ENCODE data around the gene BAD. TPM values are rescaled to one million over a fixed set of nuclear protein-coding genes. Genes with fewer than 3 reads are reported as not detected.

BAD gene
- polyA plus RNA-seq, 2 of the 4 experiments (the other 2 are of a cell fraction), result 33.7 to 68.4 TPM

DNA sequence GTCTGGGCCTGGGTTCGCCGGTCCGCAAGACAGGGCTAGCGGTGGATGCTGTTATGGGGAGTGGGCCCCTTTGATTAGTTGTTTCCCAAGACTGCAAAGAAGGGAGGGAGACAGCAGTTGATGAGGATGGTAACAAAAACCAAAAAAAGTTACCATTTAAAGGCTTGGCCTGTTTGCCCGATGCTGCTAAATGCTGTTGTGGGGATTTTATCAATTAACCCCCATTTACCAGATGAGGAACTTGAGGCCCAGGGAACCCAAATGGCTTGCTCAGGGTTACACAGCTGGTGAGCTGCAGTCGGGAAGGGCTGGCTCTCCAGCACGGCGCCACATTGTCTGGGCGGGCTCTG, 61.8 kb downstream of the BAD start:
- CTCF ChIA-PET, result interaction anchor here (1.0 to 19.9 kb wide), 5 partner anchors 19 to 181 kb away, joined by 3 to 254 read pairs (median 5); partner anchors contain the start of genes FERMT3 and STIP1
- no peak for ATAC-seq
- POLR2A ChIA-PET, result no interaction called here

DNA sequence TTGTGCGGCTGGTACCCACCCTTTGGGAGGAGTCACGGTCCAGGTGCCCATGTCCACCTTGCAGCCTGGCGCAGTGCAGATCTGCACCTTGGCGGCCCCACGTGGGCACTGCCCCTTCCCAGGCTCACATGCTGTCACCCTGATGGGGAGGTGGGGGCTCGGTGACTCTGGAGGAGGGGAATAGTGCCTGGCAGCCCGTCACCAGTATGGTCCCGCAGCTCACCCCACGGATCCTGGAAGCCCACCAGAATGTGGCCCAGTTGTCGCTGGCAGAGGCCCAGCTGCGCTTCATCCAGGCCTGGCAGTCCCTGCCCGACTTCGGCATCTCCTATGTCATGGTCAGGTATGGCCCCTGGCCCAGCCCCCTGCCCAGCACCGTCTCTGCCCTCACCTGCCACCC, 63.7 kb downstream of the BAD start:
- TF ChIP-seq TFCP2L1 (CRISPR knock-in tag; IDR thresholded peaks at IDR 0.05) (no peak), FOSB (CRISPR knock-in tag; IDR thresholded peaks at IDR 0.05) (no peak), RNF2 (IDR thresholded peaks at IDR 0.05; ENCODE audit: borderline replicate concordance, low read depth) (no peak), RAD21 (conservative IDR thresholded peaks at IDR 0.05 in 1 of 2, IDR thresholded peaks at IDR 0.05 in 1 of 2) (no peak), FOXS1 (CRISPR knock-in tag; IDR thresholded peaks at IDR 0.05) (no peak), JUNB (IDR thresholded peaks at IDR 0.05) (no peak), CHD2 (IDR thresholded peaks at IDR 0.05; ENCODE audit: low read length, partially characterized antibody) (no peak)
- TF ChIP-seq, protein P1, sequence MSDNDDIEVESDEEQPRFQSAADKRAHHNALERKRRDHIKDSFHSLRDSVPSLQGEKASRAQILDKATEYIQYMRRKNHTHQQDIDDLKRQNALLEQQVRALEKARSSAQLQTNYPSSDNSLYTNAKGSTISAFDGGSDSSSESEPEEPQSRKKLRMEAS (IDR thresholded peaks at IDR 0.05), result no peak
- 94% methylated on average over 8 of the region's 14 CpGs for WGBS (ENCODE audit: missing lambda C conversion rate)
- Histone ChIP-seq H3K4me3 (no peak overlapping the region), H3K27ac (no peak overlapping the region), H3K9me3 (no peaks in the 10 kb centered on the region), H3K4me2 (no peak overlapping the region), H3K4me1 (peaks cover 14% of the 10 kb centered on the region; the same call in 2 of the 3 replicates)
- ATAC-seq (no peak), FAIRE-seq (no peak), DNase-seq (ENCODE audit: low read depth in 1 of 2, low spot score in 1 of 2) (no peak)
- ChIA-PET POLR2A (interaction anchor here (1.1 to 1.5 kb wide), 2 partner anchors 10 to 20 kb away, joined by 3 to 5 read pairs; partner anchors contain the start of gene FKBP2), CTCF (interaction anchor here (1.0 to 19.9 kb wide), 3 partner anchors 18 to 84 kb away, joined by 3 to 254 read pairs (median 6); partner anchors contain the start of gene FERMT3)

More for the DNA sequence above, 61.8 kb downstream of the BAD start:
- WGBS (ENCODE audit: missing lambda C conversion rate), result 88% methylated on average over 9 of the region's 9 CpGs
- DNase-seq (ENCODE audit: low read depth in 1 of 2, low spot score in 1 of 2) (no peak), FAIRE-seq (no peak)
- peaks cover 25% of the 10 kb centered on the region for H3K4me1 ChIP-seq
- H3K4me2 ChIP-seq, result no peak overlapping the region
- TF ChIP-seq MYC (IDR thresholded peaks at IDR 0.05; ENCODE audit: borderline replicate concordance, low read length), result no peak
- TF ChIP-seq, protein P2, sequence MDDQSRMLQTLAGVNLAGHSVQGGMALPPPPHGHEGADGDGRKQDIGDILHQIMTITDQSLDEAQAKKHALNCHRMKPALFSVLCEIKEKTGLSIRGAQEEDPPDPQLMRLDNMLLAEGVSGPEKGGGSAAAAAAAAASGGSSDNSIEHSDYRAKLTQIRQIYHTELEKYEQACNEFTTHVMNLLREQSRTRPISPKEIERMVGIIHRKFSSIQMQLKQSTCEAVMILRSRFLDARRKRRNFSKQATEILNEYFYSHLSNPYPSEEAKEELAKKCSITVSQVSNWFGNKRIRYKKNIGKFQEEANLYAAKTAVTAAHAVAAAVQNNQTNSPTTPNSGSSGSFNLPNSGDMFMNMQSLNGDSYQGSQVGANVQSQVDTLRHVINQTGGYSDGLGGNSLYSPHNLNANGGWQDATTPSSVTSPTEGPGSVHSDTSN (IDR thresholded peaks at IDR 0.05), result no peak
- TF ChIP-seq FOXS1 (CRISPR knock-in tag; IDR thresholded peaks at IDR 0.05), result no peak
- TF ChIP-seq RNF2 (IDR thresholded peaks at IDR 0.05; ENCODE audit: borderline replicate concordance, low read depth), result no peak
- TF ChIP-seq, protein P3, sequence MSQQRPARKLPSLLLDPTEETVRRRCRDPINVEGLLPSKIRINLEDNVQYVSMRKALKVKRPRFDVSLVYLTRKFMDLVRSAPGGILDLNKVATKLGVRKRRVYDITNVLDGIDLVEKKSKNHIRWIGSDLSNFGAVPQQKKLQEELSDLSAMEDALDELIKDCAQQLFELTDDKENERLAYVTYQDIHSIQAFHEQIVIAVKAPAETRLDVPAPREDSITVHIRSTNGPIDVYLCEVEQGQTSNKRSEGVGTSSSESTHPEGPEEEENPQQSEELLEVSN (IDR thresholded peaks at IDR 0.05; ENCODE audit: borderline replicate concordance, low read depth), result no peak
- no peak for TF ChIP-seq RFX5 (IDR thresholded peaks at IDR 0.05)
- TF ChIP-seq GATA3 (IDR thresholded peaks at IDR 0.05; ENCODE audit: borderline replicate concordance), result no peak
- TF ChIP-seq, protein P4, sequence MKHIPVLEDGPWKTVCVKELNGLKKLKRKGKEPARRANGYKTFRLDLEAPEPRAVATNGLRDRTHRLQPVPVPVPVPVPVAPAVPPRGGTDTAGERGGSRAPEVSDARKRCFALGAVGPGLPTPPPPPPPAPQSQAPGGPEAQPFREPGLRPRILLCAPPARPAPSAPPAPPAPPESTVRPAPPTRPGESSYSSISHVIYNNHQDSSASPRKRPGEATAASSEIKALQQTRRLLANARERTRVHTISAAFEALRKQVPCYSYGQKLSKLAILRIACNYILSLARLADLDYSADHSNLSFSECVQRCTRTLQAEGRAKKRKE (CRISPR knock-in tag; IDR thresholded peaks at IDR 0.05; ENCODE audit: low read depth), result no peak
- TF ChIP-seq BHLHE40 (IDR thresholded peaks at IDR 0.05; ENCODE audit: low read depth, low read length), result no peak
- no peak for TF ChIP-seq TP53 (CRISPR knock-in tag; IDR thresholded peaks at IDR 0.05)
- TF ChIP-seq ZNF302 (CRISPR knock-in tag; IDR thresholded peaks at IDR 0.05), result no peak
- TF ChIP-seq ZC3H11A (IDR thresholded peaks at IDR 0.05), result no peak
- no peak for TF ChIP-seq POLR2AphosphoS2 (conservative IDR thresholded peaks at IDR 0.05; ENCODE audit: low read length)
- TF ChIP-seq, protein P5, sequence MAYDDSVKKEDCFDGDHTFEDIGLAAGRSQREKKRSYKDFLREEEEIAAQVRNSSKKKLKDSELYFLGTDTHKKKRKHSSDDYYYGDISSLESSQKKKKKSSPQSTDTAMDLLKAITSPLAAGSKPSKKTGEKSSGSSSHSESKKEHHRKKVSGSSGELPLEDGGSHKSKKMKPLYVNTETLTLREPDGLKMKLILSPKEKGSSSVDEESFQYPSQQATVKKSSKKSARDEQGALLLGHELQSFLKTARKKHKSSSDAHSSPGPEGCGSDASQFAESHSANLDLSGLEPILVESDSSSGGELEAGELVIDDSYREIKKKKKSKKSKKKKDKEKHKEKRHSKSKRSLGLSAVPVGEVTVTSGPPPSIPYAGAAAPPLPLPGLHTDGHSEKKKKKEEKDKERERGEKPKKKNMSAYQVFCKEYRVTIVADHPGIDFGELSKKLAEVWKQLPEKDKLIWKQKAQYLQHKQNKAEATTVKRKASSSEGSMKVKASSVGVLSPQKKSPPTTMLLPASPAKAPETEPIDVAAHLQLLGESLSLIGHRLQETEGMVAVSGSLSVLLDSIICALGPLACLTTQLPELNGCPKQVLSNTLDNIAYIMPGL (CRISPR knock-in tag; IDR thresholded peaks at IDR 0.05; ENCODE audit: borderline replicate concordance), result no peak
- TF ChIP-seq HOXB5 (CRISPR knock-in tag; IDR thresholded peaks at IDR 0.05), result no peak
- TF ChIP-seq ZSCAN20 (CRISPR knock-in tag; IDR thresholded peaks at IDR 0.05), result no peak
- no peak for TF ChIP-seq EHF (CRISPR knock-in tag; IDR thresholded peaks at IDR 0.05)
- TF ChIP-seq POLR2A (IDR thresholded peaks at IDR 0.05; ENCODE audit: low read length), result no peak
- TF ChIP-seq CHD4 (IDR thresholded peaks at IDR 0.05; ENCODE audit: borderline replicate concordance), result no peak
- no peak overlapping the region for H3K4me3 ChIP-seq
- no peaks in the 10 kb centered on the region for H3K9me3 ChIP-seq
- no peak overlapping the region for H3K27ac ChIP-seq

Measured in A549 (cell line).